Prostate gland (tissue), 2 donors: ENCODE results near the gene SULT2A1. TPM values are rescaled to one million over a fixed set of nuclear protein-coding genes. Genes with fewer than 3 reads are reported as not detected.
"Not testable (repeated sequence)": the region's sequence is repeated elsewhere in the genome, so short reads cannot be mapped to it uniquely, and the experiment has no call there.

Experiments
- DNase-seq: peaks from one replicate; pipeline ENCODE4 v3.0.0-alpha.2; 2019; ENCODE audit warnings: low spot score
- H3K27ac ChIP-seq, 2 donors: fragments of 200-600 bp; sonication (generic); 2 replicates each; pipeline ENCODE4 v1.5.1; 2017 to 2019
- H3K27me3 ChIP-seq: fragments of 200-600 bp; sonication (generic); replicated peaks from 2 replicates; pipeline ENCODE4 v1.5.1; 2019; ENCODE audit not compliant: insufficient read depth
- H3K36me3 ChIP-seq, 2 donors: fragments of 200-600 bp; sonication (generic); 1 replicate in 1 of 2; 2 replicates in 1 of 2; pipeline versions ENCODE4 v1.5.1 to v1.8.1; 2017 to 2019
- H3K4me1 ChIP-seq: fragments of 200-600 bp; sonication (generic); replicated peaks from 2 replicates; pipeline ENCODE4 v1.5.1; 2019
- H3K4me3 ChIP-seq, 2 donors: fragments of 200-600 bp; sonication (generic); 2 replicates each; pipeline ENCODE4 v1.5.1; 2017 to 2019
- H3K9me3 ChIP-seq: fragments of 200-600 bp; sonication (generic); 2 replicates; pipeline ENCODE4 v1.5.1; 2017
- POLR2A ChIP-seq: fragments of 450-650 bp; IDR thresholded peaks from one replicate; pipeline ENCODE4 v1.6.1; 2016; ENCODE audit warnings: antibody characterized with exemption, mild to moderate bottlenecking
- POLR2AphosphoS5 ChIP-seq: sonication (generic); formaldehyde crosslinking; IDR thresholded peaks from one replicate; pipeline ENCODE4 v1.6.1; 2017; ENCODE audit warnings: antibody characterized with exemption
- WGBS: methylation state at CpG from one replicate; pipeline ENCODE4 v1.1.5; 2018; 5-methylcytosine and 5-hydroxymethylcytosine counted together
- intact Hi-C: fragments of 100-400 bp; cut with DNase I; formaldehyde crosslinking; loops from one replicate; pipeline ENCODE4 v1.14.2; 2022
- total RNA-seq, 2 donors: library from RNA; depleted of rRNA; stranded (reverse); fragments of >200 nt; gene quantifications; one replicate each; pipeline ENCODE4 v1.1.0, GENCODE V29; 2016
- TF ChIP-seq, protein P1 (sequence below), 4 experiments: fragments of 200-600 bp in 2 of 4; fragments of 450-650 bp in 2 of 4; sonication (generic) in 2 of 4; IDR thresholded peaks; 1 replicate in 3 of 4; 2 replicates in 1 of 4; pipeline ENCODE4 v1.5.1; 2016 to 2019; ENCODE audit warnings: antibody characterized with exemption in 4 of 4, mild to moderate bottlenecking in 2 of 4, moderate library complexity in 2 of 4

SULT2A1 gene
- total RNA-seq, 2 donors from 2014 or later = not detected

DNA sequence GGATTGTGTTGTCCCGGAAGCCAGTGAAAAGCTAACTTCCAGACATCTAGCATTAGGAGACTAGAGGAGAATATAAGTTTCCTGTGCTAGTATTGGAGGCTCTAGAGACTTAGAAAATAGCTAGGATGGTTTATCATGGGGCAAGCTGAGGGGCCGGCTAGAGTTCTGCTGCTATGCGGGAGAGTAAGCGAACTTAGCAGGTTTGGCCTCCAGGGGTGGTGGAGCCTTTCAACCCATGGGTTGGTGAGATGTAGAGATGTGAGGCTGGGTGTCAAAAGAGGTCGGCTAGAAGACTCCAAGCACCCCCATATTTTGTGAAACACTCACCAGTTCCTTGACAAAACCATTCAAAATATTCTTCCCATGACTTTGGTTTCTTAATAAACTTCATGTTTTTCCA is 4.4 kb downstream of the SULT2A1 start:
- intact Hi-C loops = no loop called here
- no peaks in the 10 kb centered on the region for H3K9me3 ChIP-seq
- 65% methylated on average over 5 of the region's 5 CpGs for WGBS

DNA sequence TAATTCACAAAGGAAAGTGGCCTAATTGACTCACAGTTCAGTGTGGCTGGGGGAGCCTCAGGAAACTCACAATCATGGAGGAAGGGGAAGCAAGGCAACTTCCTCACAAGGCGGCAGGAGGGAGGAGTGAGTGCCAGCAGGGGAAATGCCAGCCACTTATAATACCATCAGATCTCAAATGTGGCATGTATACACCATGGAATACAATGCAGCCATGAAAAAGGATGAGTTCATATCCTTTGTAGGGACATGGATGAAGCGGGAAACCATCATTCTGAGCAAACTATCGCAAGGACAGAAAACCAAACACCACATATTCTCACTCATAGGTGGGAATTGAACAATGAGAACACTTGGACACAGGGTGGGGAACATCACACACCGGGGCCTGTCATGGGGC is 6.7 kb downstream of the SULT2A1 start:
- H3K9me3 ChIP-seq, H3K27me3 ChIP-seq, intact Hi-C loops, H3K4me3 ChIP-seq, H3K27ac ChIP-seq, H3K4me1 ChIP-seq, DNase-seq, H3K36me3 ChIP-seq: not testable (repeated sequence)
- 72% methylated on average over 4 of the region's 4 CpGs for WGBS

More for the DNA sequence above, 4.4 kb downstream of the SULT2A1 start:
- DNase-seq = no peak
- TF ChIP-seq POLR2A (no peak), POLR2AphosphoS5 (no peak)
- TF ChIP-seq, protein P1, sequence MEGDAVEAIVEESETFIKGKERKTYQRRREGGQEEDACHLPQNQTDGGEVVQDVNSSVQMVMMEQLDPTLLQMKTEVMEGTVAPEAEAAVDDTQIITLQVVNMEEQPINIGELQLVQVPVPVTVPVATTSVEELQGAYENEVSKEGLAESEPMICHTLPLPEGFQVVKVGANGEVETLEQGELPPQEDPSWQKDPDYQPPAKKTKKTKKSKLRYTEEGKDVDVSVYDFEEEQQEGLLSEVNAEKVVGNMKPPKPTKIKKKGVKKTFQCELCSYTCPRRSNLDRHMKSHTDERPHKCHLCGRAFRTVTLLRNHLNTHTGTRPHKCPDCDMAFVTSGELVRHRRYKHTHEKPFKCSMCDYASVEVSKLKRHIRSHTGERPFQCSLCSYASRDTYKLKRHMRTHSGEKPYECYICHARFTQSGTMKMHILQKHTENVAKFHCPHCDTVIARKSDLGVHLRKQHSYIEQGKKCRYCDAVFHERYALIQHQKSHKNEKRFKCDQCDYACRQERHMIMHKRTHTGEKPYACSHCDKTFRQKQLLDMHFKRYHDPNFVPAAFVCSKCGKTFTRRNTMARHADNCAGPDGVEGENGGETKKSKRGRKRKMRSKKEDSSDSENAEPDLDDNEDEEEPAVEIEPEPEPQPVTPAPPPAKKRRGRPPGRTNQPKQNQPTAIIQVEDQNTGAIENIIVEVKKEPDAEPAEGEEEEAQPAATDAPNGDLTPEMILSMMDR (IDR thresholded peaks at IDR 0.05) = no peak
- no peak overlapping the region for H3K27ac ChIP-seq
- no peaks in the 10 kb centered on the region for H3K4me1 ChIP-seq
- H3K36me3 ChIP-seq = no peaks in the 10 kb centered on the region
- no peaks in the 10 kb centered on the region for H3K27me3 ChIP-seq
- H3K4me3 ChIP-seq = no peak overlapping the region

DNA sequence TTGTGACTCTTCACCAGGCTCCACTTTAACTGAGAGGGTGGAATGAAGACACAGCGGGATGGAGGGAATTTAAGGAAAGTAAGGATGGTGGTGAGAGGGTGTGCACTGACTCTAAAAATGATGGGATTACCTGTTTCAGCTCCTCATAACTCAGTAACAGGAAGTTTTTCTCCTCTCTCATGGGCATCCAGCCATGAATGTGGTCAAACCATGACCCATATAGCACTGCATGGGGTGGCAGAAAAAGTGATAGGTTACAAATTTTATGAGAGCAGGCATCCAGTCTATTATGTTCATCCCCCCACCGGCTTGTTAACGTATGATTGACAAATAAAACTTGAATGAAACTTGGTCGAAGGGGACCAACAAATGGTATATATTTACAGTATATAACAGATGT is 7.2 kb downstream of the SULT2A1 start:
- no peaks in the 10 kb centered on the region for H3K36me3 ChIP-seq
- DNase-seq = no peak
- WGBS = 71% methylated on average over 4 of the region's 4 CpGs
- H3K9me3 ChIP-seq = no peaks in the 10 kb centered on the region
- intact Hi-C loops = no loop called here
- no peaks in the 10 kb centered on the region for H3K27me3 ChIP-seq
- no peak overlapping the region for H3K4me3 ChIP-seq
- H3K27ac ChIP-seq = no peak overlapping the region
- TF ChIP-seq POLR2AphosphoS5 (no peak), POLR2A (no peak)
- TF ChIP-seq, protein P1 (IDR thresholded peaks at IDR 0.05) = no peak
- H3K4me1 ChIP-seq = no peaks in the 10 kb centered on the region

DNA sequence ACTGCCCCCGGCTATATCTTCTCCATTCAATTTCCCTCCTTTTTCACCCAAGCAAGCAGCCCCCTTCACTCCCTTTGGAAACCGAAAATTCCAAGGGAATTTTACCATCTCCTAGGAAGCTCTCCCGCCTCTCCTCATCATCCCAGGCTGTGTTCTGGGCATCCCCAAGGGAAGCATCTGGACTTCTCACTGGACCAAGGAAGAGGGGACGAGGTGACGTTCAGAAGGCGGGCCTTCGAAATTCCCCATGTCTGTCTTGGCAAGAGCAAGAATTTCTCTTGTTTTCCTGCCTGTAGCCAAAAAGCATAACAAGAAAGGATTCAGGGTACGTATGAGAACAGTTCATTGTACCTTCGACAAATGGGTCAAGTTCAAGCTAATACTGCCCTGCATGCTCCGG is 20.9 kb downstream of the SULT2A1 start:
- Histone ChIP-seq H3K36me3 (no peaks in the 10 kb centered on the region), H3K4me1 (no peaks in the 10 kb centered on the region), H3K27ac (no peak overlapping the region), H3K9me3 (no peaks in the 10 kb centered on the region), H3K4me3 (no peak overlapping the region), H3K27me3 (no peaks in the 10 kb centered on the region)
- no peak for DNase-seq
- intact Hi-C loops = loop anchor here (10.0 kb wide), 1 partner anchor 50 kb away; no protein-coding TSS in a partner anchor
- TF ChIP-seq POLR2A (no peak), POLR2AphosphoS5 (no peak)
- TF ChIP-seq, protein P1 (IDR thresholded peaks at IDR 0.05) = no peak
- 55% methylated on average over 10 of the region's 10 CpGs for WGBS

DNA sequence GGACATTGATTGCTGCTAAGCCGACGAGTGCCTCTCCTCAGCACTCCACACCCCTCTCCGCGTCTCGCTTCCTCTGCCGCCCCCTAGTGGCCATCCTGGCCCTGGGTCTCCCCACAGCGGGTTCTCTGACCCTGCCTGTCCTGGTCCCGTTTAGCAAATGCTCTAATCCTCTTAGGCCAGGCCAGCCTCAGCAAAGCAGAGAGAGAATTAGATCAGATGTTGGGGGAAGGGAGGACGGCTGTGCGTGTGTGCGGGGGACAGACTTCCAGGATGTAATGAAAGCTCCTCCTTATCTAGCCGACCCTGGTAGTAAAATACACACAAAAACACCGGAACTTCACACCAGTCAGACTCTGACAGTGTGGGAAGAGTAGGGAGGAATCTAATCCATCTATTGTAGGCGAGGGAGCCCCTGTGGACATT is 22.6 kb downstream of the SULT2A1 start:
- Histone ChIP-seq H3K4me3 (no peak overlapping the region), H3K9me3 (no peaks in the 10 kb centered on the region), H3K36me3 (no peaks in the 10 kb centered on the region), H3K4me1 (no peaks in the 10 kb centered on the region), H3K27me3 (no peaks in the 10 kb centered on the region), H3K27ac (no peak overlapping the region)
- WGBS = 16% methylated on average over 14 of the region's 14 CpGs
- intact Hi-C loops = loop anchor here (10.0 kb wide), 1 partner anchor 49 kb away; no protein-coding TSS in a partner anchor
- TF ChIP-seq POLR2A (no peak), POLR2AphosphoS5 (no peak)
- TF ChIP-seq, protein P1 (IDR thresholded peaks at IDR 0.05) = peak; percentile 64 to 76 (median 73)
- DNase-seq = peak; percentile 54
